Measurements from ENCODE around the gene EXO5. TPM values are rescaled to one million over a fixed set of nuclear protein-coding genes. Genes with fewer than 3 reads are reported as not detected.

The EXO5 gene
- total RNA-seq, 1 experiment from 2014 or later: 13.4 TPM

DNA sequence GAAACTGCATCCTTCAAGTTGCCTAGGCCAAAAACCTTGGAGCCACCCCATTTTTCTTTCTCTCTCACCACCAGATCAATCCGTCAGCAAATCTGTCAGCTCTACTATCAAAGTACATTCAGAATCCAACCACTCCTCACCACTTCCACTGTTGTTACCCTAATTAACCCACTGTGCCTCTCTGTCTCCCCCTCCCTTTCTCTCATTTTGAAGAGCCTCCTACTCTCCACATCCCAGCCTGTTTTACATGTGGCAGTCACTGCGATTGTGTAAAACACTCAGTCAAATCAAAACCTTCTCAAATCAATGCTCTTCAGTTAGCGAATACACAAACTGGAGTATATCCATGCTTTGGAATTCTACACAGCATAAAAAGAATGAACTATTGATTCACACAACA lies 55.9 kb downstream of the EXO5 start:
- H3K56ac ChIP-seq (ENCODE audit: insufficient read length, low read depth, low read length): no peak overlapping the region
- H2BK20ac ChIP-seq (ENCODE audit: low read depth, low read length, poor library complexity, severe bottlenecking): no peak overlapping the region
- H3K23ac ChIP-seq (ENCODE audit: insufficient read length, low read depth, low read length): no peak overlapping the region
- H4K91ac ChIP-seq (ENCODE audit: insufficient read length, low read depth, low read length): no peak overlapping the region
- no peaks in the 10 kb centered on the region; the same call in 1 of the 2 replicates for H3K27me3 ChIP-seq (ENCODE audit: insufficient read depth, low read length)
- TF ChIP-seq CTCF (conservative IDR thresholded peaks at IDR 0.05): no peak
- Mint-ChIP-seq H3K9me3 (peaks cover 5% of the 10 kb centered on the region in 2 experiments; a peak in 3 of 5 replicates), H3K36me3 (ENCODE audit: insufficient read depth in 1 of 3, low read depth in 3 of 3) (0 out of 7 replicates have a peak, but pooled peaks cover 0 to 3% (median 0%) of the 10 kb centered on the region in 3 experiments), H3K27me3 (ENCODE audit: low read depth) (no peaks in the 10 kb centered on the region), H3K4me3 (no peak overlapping the region), H3K27ac (no peak overlapping the region), H3K4me1 (peaks cover 0 to 4% of the 10 kb centered on the region in 2 experiments; a peak in 2 of 4 replicates)
- no peak overlapping the region for H2BK12ac ChIP-seq (ENCODE audit: insufficient read length, low read depth, low read length)
- H2BK15ac ChIP-seq (ENCODE audit: low read depth, low read length): no peak overlapping the region
- no peaks in the 10 kb centered on the region for H3K9me3 ChIP-seq (ENCODE audit: control insufficient read depth, low read depth, low read length)
- no peak for DNase-seq
- no peak overlapping the region for H2AFZ ChIP-seq (ENCODE audit: low read length)
- H2BK5ac ChIP-seq (ENCODE audit: insufficient read length, low read length): no peak overlapping the region
- H3K4me1 ChIP-seq (ENCODE audit: insufficient read depth, low read length): no peaks in the 10 kb centered on the region
- H3K9ac ChIP-seq (ENCODE audit: extremely low read depth, insufficient read length, low read length): no peak overlapping the region
- no peak overlapping the region for H3K14ac ChIP-seq (ENCODE audit: insufficient read depth, low read length)
- H2BK120ac ChIP-seq (ENCODE audit: low read depth, low read length, poor library complexity, severe bottlenecking): no peak overlapping the region
- no peaks in the 10 kb centered on the region for H3K79me2 ChIP-seq (ENCODE audit: insufficient read depth, low read length)
- no CpG with 5 or more reads among the region's 3 CpGs for WGBS (ENCODE audit: extremely low coverage, insufficient read length, low lambda C conversion rate)
- no peaks in the 10 kb centered on the region for H3K23me2 ChIP-seq (ENCODE audit: insufficient read length, low read depth, low read length, poor library complexity, severe bottlenecking)
- H3K27ac ChIP-seq (ENCODE audit: insufficient read length, low read depth, low read length): no peak overlapping the region
- no peaks in the 10 kb centered on the region for H4K20me1 ChIP-seq (ENCODE audit: control insufficient read depth, insufficient read depth, insufficient read length)
- H3T11ph ChIP-seq (ENCODE audit: low read length): no peak overlapping the region
- H3K79me1 ChIP-seq (ENCODE audit: insufficient read depth, low read depth, low read length, poor library complexity, severe bottlenecking): no peaks in the 10 kb centered on the region
- H4K5ac ChIP-seq (ENCODE audit: insufficient read length, low read depth, low read length): no peak overlapping the region
- H3K4ac ChIP-seq (ENCODE audit: low read depth, low read length): no peak overlapping the region
- H2AK5ac ChIP-seq (ENCODE audit: insufficient read length, low read length): no peak overlapping the region
- no peak overlapping the region for H3K4me2 ChIP-seq (ENCODE audit: insufficient read depth, insufficient read length, low read length)
- H4K8ac ChIP-seq (replicated peaks; ENCODE audit: insufficient read length, low read depth, low read length): no peak overlapping the region
- no peak overlapping the region for H3K18ac ChIP-seq (ENCODE audit: insufficient read length, low read depth, low read length)
